T-helper 2 cell (primary cell): ENCODE results near the gene PSMD3.
"Not testable (repeated sequence)": the region's sequence is repeated elsewhere in the genome, so short reads cannot be mapped to it uniquely, and the experiment has no call there.

Source experiments
- DNase-seq, 5 experiments: peaks; one replicate each; pipeline versions ENCODE4 v3.0.0 to v3.0.0-alpha.2; 2012 to 2022

The PSMD3 gene

DNA sequence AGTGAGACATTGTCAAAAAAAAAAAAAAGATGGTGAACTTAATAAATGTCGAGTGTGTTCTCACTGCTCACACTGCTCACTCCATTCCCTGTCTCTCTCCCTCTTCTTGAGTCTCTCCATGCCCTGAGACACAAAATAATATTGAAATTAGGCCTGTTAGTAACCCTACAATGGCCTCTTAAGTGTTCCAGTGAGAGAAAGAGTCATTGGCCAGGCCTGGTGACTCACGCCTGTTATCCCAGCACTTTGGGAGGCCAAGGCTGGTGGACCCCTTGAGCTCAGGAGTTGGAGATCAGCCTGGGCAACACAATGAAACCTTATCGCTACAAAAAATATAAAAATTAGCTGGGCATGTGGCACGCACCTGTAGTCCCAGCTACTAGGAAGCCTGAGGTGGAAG, 18.5 kb downstream of the PSMD3 start:
- no peak for DNase-seq

DNA sequence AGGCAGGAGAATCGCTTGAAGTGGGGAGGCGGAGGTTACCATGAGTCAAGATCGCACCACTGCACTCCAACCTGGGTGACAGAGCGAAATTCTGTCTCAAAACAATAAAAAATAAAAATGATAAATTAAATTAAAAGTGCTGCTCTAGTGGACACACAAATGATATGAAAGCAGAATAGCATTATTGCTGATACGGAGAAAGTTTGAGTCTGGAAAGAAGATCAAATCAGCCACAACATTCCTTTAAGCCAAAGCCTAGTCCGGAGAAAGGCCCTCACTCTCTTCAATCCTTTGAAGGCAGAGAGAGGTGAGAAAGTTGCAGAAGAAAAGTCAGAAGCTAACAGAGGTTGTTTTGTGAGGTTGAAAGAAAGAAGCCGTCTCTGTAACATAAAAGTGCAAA, 19.6 kb downstream of the PSMD3 start:
- no peak for DNase-seq

DNA sequence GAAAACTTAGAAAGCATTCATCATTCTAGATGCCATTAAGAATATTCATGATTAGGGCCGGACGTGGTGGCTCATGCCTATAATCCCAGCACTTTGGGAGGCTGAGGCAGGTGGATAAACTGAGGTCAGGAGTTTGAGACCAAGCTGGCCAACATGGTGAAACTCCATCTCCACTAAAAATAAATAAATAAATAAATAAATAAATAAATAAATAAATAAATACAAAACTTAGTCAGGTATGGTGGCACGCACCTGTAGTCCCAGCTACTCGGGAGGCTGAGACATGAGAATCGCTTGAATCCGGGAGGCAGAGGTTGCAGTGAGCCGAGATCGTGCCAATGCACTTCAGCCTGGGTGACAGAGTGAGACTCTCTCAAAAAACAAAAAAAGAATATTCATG, 20.7 kb downstream of the PSMD3 start:
- DNase-seq, result not testable (repeated sequence)

DNA sequence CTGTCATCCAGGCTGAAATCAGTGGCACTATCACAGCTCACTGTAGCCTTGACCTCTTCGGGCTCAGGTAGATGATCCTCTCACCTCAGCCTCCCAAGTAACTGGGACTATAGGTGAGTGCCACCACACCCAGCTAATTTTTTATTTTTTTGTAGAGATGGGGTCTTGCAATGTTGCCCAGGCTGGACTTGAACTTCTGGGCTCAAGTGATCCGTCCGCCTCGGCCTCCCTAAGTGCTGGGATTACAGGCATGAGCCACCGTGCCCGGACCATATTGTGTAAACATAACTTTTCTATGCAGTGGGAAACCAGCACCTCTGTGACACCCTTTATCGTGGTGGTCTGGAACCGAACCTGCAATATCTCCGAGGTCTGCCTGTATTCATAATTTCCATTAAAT, 23.5 kb downstream of the PSMD3 start:
- DNase-seq, result no peak

DNA sequence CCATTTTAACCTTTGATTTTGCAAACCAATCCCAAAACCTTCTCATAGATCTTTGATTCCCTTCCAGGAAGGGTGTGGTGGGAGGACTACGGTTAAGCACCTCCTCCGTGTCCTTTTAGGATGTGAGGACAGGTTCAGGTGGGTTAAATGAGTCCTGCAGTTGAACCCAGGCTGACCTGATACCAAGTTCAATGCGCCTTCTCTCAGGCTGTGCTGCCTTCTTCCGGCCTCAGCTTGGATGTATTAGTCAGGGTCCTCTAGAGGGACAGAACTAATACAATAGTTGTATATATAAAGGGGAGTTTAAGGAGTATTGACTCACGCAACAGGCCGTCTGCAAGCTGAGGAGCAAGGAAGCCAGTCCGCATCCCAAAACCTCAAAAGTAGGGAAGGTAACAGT, 24.1 kb downstream of the PSMD3 start:
- DNase-seq, result no peak

DNA sequence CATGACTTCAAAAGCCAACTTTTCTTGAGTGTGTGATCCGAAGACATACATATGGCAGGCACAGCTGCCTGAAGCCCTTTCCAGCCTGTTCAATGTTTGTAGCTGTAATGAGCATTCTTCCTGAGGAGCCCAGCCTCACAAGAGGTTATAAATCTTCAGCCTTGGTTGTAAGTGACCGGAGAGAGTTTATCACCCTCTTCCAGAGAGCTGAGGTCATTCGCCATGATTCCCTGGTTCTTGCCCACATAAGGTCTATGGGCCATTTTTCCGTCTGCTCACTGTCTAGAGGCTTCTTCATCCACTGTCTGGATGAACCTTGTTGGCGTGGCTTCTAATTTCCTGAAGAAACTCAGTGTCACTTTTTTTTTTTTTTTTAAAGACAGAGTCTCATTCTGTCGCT, 24.9 kb downstream of the PSMD3 start:
- no peak for DNase-seq

DNA sequence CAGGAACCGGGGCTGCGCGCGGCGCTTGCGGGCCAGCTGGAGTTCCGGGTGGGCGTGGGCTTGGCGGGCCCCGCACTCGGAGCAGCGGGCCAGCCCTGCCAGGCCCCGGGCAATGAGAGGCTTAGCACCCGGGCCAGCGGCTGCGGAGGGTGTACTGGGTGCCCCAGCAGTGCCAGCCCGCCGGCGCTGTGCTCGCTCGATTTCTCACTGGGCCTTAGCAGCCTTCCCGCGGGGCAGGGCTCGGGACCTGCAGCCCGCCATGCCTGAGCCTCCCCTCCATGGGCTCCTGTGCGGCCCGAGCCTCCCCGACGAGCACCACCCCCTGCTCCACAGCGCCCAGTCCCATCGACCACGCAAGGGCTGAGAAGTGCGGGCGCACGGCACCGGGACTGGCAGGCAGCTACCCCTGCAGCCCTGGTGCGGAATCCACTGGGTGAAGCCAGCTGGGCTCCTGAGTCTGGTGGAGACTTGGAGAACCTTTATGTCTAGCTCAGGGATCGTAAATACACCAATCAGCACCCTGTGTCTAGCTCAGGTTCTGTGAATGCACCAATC, 30.4 kb downstream of the PSMD3 start:
- DNase-seq, result not testable (repeated sequence)

DNA sequence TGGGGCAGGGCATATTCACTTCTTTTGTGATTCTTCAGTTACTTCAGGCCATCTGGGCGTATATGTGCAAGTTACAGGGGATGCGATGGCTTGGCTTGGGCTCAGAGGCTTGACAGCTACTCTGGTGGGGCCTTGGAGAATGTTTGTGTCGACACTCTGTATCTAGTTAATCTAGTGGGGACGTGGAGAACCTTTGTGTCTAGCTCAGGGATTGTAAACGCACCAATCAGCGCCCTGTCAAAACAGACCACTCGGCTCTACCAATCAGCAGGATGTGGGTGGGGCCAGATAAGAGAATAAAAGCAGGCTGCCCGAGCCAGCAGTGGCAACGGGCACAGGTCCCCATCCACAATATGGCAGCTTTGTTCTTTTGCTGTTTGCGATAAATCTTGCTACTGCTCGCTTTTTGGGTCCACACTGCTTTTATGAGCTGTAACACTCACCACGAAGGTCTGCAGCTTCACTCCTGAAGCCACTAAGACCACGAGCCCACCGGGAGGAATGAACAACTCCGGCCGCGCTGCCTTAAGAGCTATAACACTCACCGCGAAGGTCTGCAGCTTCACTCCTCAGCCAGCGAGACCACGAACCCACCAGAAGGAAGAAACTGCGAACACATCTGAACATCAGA, 31.5 kb downstream of the PSMD3 start:
- not testable (repeated sequence) for DNase-seq

DNA sequence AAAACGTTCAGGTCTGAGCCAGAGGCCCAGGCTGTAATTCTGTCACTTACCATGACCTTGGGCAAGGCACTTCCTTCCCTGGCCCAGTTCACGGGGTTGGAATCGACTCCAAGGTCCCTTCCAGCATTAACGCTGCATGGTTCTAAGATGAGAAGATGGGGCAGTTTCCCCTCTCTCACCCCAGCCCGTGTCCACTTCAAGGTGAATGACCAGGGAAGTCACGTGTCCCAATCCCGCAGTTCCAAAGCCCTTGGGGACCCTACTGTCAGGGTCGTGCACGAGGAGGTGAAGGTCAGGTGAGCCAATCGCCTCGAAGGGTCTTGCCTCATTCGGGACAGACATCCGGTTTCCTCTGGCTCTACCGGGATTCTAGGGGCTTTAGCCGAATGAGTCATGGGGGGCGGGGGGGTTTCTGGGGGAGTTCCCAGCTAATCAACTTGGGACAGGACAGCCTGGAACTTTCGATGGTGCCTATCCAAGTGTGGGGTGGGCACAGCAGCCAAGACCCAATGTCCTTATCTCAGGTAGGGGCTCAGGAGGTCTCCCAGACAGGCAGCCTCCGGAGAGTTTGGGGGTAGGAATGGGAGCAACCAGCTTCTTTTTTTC, 33.9 kb downstream of the PSMD3 start:
- DNase-seq, result no peak

DNA sequence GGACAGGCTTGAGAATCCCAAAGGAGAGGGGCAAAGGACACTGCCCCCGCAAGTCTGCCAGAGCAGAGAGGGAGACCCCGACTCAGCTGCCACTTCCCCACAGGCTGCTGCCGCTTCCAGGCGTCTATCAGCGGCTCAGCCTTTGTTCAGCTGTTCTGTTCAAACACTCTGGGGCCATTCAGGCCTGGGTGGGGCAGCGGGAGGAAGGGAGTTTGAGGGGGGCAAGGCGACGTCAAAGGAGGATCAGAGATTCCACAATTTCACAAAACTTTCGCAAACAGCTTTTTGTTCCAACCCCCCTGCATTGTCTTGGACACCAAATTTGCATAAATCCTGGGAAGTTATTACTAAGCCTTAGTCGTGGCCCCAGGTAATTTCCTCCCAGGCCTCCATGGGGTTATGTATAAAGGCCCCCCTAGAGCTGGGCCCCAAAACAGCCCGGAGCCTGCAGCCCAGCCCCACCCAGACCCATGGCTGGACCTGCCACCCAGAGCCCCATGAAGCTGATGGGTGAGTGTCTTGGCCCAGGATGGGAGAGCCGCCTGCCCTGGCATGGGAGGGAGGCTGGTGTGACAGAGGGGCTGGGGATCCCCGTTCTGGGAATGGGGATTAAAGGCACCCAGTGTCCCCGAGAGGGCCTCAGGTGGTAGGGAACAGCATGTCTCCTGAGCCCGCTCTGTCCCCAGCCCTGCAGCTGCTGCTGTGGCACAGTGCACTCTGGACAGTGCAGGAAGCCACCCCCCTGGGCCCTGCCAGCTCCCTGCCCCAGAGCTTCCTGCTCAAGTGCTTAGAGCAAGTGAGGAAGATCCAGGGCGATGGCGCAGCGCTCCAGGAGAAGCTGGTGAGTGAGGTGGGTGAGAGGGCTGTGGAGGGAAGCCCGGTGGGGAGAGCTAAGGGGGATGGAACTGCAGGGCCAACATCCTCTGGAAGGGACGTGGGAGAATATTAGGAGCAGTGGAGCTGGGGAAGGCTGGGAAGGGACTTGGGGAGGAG, 34.7 kb downstream of the PSMD3 start, which contains the start of gene CSF3:
Gene CSF3, plus strand, starts transcription at position 436 of the 993 bp plus-strand sequence. Its CDS starts 35 bp downstream, at position 471.
- DNase-seq, result no peak

DNA sequence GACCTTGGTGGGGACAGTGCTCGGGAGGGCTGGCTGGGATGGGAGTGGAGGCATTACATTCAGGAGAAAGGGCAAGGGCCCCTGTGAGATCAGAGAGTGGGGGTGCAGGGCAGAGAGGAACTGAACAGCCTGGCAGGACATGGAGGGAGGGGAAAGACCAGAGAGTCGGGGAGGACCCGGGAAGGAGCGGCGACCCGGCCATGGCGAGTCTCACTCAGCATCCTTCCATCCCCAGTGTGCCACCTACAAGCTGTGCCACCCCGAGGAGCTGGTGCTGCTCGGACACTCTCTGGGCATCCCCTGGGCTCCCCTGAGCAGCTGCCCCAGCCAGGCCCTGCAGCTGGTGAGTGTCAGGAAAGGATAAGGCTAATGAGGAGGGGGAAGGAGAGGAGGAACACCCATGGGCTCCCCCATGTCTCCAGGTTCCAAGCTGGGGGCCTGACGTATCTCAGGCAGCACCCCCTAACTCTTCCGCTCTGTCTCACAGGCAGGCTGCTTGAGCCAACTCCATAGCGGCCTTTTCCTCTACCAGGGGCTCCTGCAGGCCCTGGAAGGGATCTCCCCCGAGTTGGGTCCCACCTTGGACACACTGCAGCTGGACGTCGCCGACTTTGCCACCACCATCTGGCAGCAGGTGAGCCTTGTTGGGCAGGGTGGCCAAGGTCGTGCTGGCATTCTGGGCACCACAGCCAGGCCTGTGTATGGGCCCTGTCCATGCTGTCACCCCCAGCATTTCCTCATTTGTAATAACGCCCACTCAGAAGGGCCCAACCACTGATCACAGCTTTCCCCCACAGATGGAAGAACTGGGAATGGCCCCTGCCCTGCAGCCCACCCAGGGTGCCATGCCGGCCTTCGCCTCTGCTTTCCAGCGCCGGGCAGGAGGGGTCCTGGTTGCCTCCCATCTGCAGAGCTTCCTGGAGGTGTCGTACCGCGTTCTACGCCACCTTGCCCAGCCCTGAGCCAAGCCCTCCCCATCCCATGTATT, 35.7 kb downstream of the PSMD3 start:
- no peak for DNase-seq

DNA sequence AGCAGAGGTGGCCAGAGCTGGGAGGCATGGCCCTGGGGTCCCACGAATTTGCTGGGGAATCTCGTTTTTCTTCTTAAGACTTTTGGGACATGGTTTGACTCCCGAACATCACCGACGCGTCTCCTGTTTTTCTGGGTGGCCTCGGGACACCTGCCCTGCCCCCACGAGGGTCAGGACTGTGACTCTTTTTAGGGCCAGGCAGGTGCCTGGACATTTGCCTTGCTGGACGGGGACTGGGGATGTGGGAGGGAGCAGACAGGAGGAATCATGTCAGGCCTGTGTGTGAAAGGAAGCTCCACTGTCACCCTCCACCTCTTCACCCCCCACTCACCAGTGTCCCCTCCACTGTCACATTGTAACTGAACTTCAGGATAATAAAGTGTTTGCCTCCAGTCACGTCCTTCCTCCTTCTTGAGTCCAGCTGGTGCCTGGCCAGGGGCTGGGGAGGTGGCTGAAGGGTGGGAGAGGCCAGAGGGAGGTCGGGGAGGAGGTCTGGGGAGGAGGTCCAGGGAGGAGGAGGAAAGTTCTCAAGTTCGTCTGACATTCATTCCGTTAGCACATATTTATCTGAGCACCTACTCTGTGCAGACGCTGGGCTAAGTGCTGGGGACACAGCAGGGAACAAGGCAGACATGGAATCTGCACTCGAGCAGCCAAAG, 36.9 kb downstream of the PSMD3 start:
- DNase-seq, result no peak

DNA sequence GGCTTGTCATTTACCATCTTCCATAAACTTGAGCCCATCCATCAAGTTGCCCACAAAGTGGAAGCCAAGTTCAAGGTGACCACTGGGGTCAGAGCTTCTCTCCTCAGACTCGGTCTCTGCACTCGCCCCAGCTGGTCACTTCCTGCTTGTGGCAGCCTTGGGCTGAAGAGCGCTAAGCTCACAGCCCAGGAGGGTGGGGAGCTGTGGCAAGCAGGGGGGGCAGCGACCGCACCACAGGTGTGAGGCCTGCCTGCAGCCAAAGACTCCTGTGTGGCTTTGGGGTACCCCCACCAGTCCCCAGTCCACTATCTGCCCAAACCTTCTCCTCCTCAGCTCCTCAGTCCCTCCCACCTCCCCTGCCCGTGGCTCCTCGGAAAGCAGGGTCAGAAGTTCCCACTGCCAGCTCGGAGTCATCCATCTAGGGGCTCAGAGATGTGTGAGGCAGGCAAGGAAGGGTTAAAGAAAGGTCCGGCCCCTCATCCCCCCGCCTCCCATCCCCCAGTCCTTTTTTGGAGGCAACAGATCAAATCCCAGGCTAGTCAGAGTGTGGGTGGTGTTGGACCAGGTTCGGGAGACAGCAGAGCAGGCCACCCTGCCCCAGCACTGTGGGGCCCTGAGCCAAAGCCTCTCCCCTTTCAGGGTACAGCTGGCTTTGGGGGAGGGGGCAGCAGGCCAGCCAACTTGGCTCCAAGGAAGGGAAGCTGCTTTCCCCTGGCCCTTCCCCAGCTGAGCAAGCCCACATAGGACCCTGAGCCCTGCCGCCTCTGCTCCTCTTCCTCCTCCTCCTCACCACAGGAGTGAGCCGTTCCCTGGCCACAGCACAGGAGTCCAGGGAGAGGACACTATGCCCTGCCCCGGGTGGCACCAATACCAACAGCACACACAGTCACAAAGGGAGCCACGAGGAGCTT, 37.9 kb downstream of the PSMD3 start:
- DNase-seq, result no peak

DNA sequence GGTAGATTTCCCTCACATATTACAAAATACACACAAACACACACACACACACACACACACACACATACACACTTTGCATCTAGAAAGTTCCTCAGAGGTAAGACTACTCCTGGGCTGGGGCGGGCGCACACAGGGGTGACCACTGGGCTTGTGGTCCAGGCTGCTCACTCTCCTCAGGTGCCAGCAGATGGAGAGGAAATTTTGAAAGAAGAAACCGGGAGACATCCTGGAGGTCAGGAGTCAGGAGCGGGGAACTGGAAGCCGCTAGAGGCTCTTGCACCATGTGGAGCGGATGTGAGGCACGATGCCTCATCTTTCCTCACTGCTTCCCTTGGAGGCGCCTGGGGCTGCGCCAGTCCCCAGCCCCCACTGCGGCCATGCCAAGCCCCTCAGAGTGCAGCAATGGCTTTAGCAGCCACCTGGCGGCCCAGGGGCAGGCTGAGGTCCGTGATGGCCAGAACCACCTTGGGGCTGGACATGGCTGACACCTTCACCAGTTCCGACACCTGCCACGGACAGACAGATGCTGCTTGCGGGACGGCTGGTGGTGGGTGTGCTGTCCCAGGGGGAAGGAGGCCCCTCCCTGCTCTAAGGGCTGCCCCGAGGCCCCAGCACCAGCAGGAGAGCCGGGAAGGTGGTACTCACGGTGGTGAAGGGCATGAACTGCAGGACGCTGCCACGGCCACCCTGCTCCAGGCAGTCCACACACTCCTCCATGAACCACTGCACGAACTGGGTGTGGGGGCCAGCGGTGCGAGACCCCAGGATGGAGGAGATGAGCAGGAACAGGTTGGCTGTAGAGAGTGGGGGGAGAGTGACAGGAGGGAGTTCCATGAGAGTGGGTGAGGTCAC, 38.8 kb downstream of the PSMD3 start:
- DNase-seq, result no peak

DNA sequence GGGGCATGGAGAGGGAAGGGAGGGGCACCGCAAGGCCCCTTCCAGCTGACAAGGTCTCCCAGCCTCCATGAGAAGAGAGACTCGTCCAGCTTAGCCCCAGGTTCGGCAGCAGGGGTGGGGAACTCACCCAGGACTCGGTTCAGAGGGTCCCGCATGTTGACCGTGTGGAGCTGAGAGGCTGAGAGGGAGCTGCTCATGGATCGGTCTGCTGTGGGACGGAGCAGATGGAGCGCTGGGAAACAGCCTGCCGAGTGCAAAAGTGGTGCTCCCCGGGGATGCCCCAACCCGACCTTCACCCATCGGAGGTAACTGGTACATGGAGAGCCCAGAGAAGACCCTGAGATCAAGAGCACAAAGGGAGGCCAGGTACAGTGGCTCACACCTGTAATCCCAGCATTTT, 39.5 kb downstream of the PSMD3 start:
- DNase-seq, result no peak

DNA sequence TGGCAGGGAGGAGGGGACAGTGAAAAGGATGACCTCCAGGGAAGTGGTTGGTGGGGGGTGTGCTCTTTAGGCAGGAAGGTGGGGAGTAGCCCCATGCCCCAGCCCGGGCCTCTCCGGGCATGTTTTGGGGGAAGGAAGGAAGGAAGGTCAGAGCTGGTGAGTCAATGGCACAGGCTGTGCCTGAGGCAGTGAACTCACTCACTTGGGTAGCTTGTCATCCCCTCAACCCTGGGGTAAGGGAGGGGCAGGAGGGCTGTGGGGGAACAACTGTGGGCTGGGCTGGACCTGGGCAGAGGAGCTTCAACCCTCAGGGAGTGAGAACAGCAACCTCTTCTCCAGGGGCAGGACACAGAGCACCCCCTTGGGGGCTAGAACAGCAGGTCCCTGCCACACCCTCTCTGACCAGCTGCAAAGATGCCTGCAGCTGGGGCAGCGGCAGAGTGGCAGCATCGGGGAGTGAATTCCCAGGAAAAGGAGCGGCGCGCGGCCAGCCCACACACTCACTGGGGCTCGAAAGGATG, 40.9 kb downstream of the PSMD3 start:
- no peak for DNase-seq

DNA sequence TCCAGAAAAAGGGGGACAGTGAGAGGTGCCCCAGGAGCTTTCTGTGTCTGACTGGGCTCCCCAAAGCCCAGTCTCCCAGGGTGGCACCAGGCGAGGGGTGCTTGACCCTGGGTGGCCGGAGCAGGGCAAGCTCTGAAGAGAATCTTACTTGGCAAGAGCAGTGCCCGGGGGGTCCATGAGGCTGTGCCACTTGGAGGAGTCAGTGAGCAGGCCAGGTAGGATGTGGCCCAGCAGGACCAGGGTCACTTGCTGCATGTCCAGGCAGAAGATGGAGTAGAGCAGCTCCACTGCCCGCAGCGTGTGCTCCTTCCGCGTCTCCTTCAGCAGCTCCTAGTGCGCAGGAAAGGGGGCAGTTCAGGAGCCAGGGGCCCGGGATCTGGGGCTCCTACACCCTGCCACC, 41.9 kb downstream of the PSMD3 start:
- DNase-seq, result no peak

DNA sequence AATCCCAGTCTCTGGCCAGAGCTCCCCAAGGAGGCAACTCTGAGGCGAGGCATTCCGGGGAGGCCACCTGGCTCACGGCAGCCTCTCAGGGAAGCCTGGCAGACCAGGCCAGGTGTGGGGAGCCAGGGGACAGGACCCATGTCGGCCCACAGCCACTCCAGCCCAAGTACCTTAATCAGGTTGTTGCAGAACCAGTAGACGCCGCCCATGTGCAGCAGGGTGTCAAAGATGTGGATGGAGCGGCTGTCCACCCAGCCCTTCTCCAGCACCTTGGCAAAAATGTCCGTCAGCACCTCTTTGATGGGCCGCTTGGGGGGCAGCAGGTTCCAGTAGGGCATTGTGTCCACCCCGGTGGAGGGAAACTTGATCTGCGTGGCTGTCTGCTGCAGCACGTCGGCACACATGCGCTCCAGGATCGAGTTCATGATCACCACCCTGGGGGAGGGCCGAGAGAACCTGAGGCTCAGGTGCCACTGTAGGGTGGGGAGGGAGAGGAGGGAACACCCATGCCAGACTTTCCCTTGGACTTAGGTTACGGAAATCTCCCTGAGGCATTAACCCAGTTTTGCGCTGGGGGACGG, 42.4 kb downstream of the PSMD3 start:
- no peak for DNase-seq
